ENCODE results near the gene THADA.

The THADA gene

DNA sequence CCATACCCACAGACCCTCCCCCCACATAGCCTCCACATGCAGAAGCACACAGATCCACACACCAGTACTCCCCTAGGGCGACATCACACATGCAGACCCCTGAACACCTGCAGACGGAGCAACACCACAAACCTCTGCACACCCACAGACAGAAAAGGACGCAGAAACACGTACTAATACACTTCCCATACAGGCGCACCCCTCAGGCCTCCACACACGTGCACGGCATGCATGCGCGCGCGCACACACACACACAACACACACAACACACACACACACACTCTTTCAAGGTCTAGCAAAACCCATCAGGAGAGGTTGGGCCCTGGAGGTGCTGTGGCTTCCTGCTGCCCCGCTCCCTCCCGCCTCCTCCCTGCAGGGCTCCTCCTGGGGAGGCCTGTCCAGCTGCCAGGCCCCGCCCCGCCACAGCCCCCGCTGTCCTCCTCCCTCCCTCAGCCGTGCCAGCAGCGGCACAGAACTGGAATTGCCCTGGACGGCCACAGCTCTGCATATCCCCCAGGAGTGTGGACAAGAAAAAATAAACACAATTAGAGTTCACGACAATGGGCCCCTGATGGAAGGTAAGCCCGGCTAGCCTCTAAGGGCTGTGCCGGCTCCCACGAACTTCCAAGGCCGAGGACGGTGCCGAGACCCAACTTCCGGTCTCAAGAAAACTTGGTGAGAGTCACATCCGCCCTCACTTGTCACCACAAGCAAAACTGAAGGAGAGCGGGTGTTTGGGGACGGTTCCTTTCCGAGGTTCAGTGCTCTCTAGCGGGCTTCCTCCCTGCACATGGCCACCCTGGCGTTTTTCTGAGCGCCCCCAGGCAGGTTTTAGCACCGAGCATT lies 376.2 kb downstream of the THADA start (continued):
- TF ChIP-seq REPIN1 (tag by site-specific recombination; IDR thresholded peaks at IDR 0.05; ENCODE audit: low read depth) = peak; percentile 42; the same call in 1 of the 2 replicates
- TF ChIP-seq GLIS2 (tag by site-specific recombination; IDR thresholded peaks at IDR 0.05) = peak; percentile 91
- TF ChIP-seq, protein P1, sequence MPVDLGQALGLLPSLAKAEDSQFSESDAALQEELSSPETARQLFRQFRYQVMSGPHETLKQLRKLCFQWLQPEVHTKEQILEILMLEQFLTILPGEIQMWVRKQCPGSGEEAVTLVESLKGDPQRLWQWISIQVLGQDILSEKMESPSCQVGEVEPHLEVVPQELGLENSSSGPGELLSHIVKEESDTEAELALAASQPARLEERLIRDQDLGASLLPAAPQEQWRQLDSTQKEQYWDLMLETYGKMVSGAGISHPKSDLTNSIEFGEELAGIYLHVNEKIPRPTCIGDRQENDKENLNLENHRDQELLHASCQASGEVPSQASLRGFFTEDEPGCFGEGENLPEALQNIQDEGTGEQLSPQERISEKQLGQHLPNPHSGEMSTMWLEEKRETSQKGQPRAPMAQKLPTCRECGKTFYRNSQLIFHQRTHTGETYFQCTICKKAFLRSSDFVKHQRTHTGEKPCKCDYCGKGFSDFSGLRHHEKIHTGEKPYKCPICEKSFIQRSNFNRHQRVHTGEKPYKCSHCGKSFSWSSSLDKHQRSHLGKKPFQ (tag by site-specific recombination; IDR thresholded peaks at IDR 0.05) = 0 out of 2 replicates have a peak, but pooled peaks have one; percentile 45
- TF ChIP-seq, protein P2, sequence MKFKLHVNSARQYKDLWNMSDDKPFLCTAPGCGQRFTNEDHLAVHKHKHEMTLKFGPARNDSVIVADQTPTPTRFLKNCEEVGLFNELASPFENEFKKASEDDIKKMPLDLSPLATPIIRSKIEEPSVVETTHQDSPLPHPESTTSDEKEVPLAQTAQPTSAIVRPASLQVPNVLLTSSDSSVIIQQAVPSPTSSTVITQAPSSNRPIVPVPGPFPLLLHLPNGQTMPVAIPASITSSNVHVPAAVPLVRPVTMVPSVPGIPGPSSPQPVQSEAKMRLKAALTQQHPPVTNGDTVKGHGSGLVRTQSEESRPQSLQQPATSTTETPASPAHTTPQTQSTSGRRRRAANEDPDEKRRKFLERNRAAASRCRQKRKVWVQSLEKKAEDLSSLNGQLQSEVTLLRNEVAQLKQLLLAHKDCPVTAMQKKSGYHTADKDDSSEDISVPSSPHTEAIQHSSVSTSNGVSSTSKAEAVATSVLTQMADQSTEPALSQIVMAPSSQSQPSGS (tag by site-specific recombination; IDR thresholded peaks at IDR 0.05; ENCODE audit: low read depth) = no peak
- TF ChIP-seq SETDB1 (IDR thresholded peaks at IDR 0.05; ENCODE audit: insufficient read length, low read length) = no peak
- TF ChIP-seq, protein P3, sequence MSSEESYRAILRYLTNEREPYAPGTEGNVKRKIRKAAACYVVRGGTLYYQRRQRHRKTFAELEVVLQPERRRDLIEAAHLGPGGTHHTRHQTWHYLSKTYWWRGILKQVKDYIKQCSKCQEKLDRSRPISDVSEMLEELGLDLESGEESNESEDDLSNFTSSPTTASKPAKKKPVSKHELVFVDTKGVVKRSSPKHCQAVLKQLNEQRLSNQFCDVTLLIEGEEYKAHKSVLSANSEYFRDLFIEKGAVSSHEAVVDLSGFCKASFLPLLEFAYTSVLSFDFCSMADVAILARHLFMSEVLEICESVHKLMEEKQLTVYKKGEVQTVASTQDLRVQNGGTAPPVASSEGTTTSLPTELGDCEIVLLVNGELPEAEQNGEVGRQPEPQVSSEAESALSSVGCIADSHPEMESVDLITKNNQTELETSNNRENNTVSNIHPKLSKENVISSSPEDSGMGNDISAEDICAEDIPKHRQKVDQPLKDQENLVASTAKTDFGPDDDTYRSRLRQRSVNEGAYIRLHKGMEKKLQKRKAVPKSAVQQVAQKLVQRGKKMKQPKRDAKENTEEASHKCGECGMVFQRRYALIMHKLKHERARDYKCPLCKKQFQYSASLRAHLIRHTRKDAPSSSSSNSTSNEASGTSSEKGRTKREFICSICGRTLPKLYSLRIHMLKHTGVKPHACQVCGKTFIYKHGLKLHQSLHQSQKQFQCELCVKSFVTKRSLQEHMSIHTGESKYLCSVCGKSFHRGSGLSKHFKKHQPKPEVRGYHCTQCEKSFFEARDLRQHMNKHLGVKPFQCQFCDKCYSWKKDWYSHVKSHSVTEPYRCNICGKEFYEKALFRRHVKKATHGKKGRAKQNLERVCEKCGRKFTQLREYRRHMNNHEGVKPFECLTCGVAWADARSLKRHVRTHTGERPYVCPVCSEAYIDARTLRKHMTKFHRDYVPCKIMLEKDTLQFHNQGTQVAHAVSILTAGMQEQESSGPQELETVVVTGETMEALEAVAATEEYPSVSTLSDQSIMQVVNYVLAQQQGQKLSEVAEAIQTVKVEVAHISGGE (tag by site-specific recombination; conservative IDR thresholded peaks at IDR 0.05; ENCODE audit: low read depth) = peak; percentile 92
- TF ChIP-seq ZNF664 (tag by site-specific recombination; IDR thresholded peaks at IDR 0.05) = peak; percentile 11; the same call in 1 of the 2 replicates
- TF ChIP-seq, protein P4, sequence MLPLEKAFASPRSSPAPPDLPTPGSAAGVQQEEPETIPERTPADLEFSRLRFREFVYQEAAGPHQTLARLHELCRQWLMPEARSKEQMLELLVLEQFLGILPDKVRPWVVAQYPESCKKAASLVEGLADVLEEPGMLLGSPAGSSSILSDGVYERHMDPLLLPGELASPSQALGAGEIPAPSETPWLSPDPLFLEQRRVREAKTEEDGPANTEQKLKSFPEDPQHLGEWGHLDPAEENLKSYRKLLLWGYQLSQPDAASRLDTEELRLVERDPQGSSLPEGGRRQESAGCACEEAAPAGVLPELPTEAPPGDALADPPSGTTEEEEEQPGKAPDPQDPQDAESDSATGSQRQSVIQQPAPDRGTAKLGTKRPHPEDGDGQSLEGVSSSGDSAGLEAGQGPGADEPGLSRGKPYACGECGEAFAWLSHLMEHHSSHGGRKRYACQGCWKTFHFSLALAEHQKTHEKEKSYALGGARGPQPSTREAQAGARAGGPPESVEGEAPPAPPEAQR (tag by site-specific recombination; IDR thresholded peaks at IDR 0.05) = no peak
- TF ChIP-seq, protein P5, sequence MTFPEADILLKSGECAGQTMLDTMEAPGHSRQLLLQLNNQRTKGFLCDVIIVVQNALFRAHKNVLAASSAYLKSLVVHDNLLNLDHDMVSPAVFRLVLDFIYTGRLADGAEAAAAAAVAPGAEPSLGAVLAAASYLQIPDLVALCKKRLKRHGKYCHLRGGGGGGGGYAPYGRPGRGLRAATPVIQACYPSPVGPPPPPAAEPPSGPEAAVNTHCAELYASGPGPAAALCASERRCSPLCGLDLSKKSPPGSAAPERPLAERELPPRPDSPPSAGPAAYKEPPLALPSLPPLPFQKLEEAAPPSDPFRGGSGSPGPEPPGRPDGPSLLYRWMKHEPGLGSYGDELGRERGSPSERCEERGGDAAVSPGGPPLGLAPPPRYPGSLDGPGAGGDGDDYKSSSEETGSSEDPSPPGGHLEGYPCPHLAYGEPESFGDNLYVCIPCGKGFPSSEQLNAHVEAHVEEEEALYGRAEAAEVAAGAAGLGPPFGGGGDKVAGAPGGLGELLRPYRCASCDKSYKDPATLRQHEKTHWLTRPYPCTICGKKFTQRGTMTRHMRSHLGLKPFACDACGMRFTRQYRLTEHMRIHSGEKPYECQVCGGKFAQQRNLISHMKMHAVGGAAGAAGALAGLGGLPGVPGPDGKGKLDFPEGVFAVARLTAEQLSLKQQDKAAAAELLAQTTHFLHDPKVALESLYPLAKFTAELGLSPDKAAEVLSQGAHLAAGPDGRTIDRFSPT (tag by site-specific recombination; IDR thresholded peaks at IDR 0.05) = peak; percentile 69; the same call in 1 of the 2 replicates
- TF ChIP-seq ZNF837 (tag by site-specific recombination; IDR thresholded peaks at IDR 0.05) = 0 out of 2 replicates have a peak, but pooled peaks have one; percentile 62
- TF ChIP-seq ZNF23 (tag by site-specific recombination; IDR thresholded peaks at IDR 0.05; ENCODE audit: borderline replicate concordance) = no peak
- TF ChIP-seq, protein P6, sequence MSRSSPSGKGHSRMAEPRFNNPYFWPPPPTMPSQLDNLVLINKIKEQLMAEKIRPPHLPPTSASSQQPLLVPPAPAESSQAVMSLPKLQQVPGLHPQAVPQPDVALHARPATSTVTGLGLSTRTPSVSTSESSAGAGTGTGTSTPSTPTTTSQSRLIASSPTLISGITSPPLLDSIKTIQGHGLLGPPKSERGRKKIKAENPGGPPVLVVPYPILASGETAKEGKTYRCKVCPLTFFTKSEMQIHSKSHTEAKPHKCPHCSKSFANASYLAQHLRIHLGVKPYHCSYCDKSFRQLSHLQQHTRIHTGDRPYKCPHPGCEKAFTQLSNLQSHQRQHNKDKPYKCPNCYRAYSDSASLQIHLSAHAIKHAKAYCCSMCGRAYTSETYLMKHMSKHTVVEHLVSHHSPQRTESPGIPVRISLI (tag by site-specific recombination; IDR thresholded peaks at IDR 0.05) = no peak
- TF ChIP-seq ZSCAN30 (tag by site-specific recombination; IDR thresholded peaks at IDR 0.05) = no peak
- no peak for TF ChIP-seq ZNF433 (tag by site-specific recombination; IDR thresholded peaks at IDR 0.05; ENCODE audit: low read depth)
- TF ChIP-seq IKZF3 (tag by site-specific recombination; IDR thresholded peaks at IDR 0.05) = no peak
- TF ChIP-seq ZNF24 (tag by site-specific recombination; IDR thresholded peaks at IDR 0.05) = no peak; the same call in none of the 2 replicates
- no peak for TF ChIP-seq ZNF157 (tag by site-specific recombination; IDR thresholded peaks at IDR 0.05)
- TF ChIP-seq ZNF341 (tag by site-specific recombination; IDR thresholded peaks at IDR 0.05; ENCODE audit: low read depth) = peak; percentile 95
- no peak for TF ChIP-seq ZNF473 (tag by site-specific recombination; IDR thresholded peaks at IDR 0.05)
- TF ChIP-seq, protein P7, sequence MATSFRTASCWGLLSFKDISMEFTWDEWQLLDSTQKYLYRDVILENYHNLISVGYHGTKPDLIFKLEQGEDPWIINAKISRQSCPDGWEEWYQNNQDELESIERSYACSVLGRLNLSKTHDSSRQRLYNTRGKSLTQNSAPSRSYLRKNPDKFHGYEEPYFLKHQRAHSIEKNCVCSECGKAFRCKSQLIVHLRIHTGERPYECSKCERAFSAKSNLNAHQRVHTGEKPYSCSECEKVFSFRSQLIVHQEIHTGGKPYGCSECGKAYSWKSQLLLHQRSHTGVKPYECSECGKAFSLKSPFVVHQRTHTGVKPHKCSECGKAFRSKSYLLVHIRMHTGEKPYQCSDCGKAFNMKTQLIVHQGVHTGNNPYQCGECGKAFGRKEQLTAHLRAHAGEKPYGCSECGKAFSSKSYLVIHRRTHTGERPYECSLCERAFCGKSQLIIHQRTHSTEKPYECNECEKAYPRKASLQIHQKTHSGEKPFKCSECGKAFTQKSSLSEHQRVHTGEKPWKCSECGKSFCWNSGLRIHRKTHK (tag by site-specific recombination; IDR thresholded peaks at IDR 0.05) = no peak
- TF ChIP-seq GLI2 (tag by site-specific recombination; IDR thresholded peaks at IDR 0.05; ENCODE audit: borderline replicate concordance, low read depth) = no peak
- TF ChIP-seq, protein P8, sequence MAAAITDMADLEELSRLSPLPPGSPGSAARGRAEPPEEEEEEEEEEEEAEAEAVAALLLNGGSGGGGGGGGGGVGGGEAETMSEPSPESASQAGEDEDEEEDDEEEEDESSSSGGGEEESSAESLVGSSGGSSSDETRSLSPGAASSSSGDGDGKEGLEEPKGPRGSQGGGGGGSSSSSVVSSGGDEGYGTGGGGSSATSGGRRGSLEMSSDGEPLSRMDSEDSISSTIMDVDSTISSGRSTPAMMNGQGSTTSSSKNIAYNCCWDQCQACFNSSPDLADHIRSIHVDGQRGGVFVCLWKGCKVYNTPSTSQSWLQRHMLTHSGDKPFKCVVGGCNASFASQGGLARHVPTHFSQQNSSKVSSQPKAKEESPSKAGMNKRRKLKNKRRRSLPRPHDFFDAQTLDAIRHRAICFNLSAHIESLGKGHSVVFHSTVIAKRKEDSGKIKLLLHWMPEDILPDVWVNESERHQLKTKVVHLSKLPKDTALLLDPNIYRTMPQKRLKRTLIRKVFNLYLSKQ (tag by site-specific recombination; IDR thresholded peaks at IDR 0.05; ENCODE audit: borderline replicate concordance) = no peak
- TF ChIP-seq ZBTB21 (tag by site-specific recombination; IDR thresholded peaks at IDR 0.05) = no peak

Data from HEK293 (cell line).